Suprapubic skin (tissue), 4 donors: ENCODE measurements around the gene GRK4.

Experiments
- POLR2A ChIP-seq, 2 donors: fragments of 450-650 bp; IDR thresholded peaks; one replicate each; pipeline ENCODE4 v1.6.1; 2017; ENCODE audit warnings: antibody characterized with exemption in 2 of 2, mild to moderate bottlenecking in 2 of 2, moderate library complexity in 2 of 2
- POLR2AphosphoS5 ChIP-seq, 3 donors: sonication (generic); formaldehyde crosslinking; IDR thresholded peaks; one replicate each; pipeline ENCODE4 v1.6.1; 2017; ENCODE audit warnings: antibody characterized with exemption in 3 of 3
- TF ChIP-seq, protein P1 (sequence below), 2 donors: fragments of 200-600 bp in 1 of 2; fragments of 450-650 bp in 1 of 2; sonication (generic) in 1 of 2; IDR thresholded peaks; one replicate each; pipeline ENCODE4 v1.5.1; 2016 to 2019; ENCODE audit warnings: antibody characterized with exemption in 2 of 2, mild to moderate bottlenecking in 1 of 2, moderate library complexity in 1 of 2

DNA sequence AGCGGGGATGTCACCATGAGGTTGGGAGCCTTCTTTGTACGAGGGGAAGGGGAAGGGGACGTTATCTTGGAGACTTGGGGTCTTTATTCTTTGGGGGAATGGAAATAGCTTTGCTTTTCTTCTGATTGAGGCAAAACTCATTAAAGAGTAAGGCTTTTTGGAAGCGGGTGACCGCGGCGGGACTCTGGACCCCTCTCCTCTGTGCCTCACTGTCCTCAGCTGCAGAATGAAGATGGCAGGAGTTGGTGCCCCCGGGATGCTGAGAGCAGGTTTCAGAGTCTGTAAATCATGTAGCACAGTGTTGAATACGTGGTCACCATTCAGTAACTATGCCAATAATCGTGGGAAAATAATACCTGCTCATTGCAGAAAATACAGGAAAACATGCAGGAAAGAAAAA, 78.9 kb downstream of the GRK4 start:
- TF ChIP-seq, protein P1, sequence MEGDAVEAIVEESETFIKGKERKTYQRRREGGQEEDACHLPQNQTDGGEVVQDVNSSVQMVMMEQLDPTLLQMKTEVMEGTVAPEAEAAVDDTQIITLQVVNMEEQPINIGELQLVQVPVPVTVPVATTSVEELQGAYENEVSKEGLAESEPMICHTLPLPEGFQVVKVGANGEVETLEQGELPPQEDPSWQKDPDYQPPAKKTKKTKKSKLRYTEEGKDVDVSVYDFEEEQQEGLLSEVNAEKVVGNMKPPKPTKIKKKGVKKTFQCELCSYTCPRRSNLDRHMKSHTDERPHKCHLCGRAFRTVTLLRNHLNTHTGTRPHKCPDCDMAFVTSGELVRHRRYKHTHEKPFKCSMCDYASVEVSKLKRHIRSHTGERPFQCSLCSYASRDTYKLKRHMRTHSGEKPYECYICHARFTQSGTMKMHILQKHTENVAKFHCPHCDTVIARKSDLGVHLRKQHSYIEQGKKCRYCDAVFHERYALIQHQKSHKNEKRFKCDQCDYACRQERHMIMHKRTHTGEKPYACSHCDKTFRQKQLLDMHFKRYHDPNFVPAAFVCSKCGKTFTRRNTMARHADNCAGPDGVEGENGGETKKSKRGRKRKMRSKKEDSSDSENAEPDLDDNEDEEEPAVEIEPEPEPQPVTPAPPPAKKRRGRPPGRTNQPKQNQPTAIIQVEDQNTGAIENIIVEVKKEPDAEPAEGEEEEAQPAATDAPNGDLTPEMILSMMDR (IDR thresholded peaks at IDR 0.05), result no peak
- TF ChIP-seq POLR2A (IDR thresholded peaks at IDR 0.05) (no peak), POLR2AphosphoS5 (IDR thresholded peaks at IDR 0.05) (no peak)
